GM18502 (cell line): Measurements from ENCODE around the gene PSRC1.
A peak's percentile ranks its signal among the peaks of the same experiment; 100 is the strongest.

Experiments
- ATAC-seq: cut with Tn5 transposase; IDR thresholded peaks from one replicate; pipeline ENCODE4 v1.9.1; 2021; ENCODE audit warnings: mild to moderate bottlenecking; ENCODE audit not compliant: unreplicated experiment, poor library complexity

Gene PSRC1

GRCh38 chr1:109249654-109250401 is 33.1 kb downstream of the PSRC1 start:
- peak; percentile 32 for ATAC-seq

GRCh38 chr1:109248797-109249629 is 33.9 kb downstream of the PSRC1 start, which contains the start of gene CELSR2:
Gene CELSR2 (plus strand): TSS chr1:109249539. CDS start chr1:109250080, 541 bp downstream.
- peak; percentile 82 for ATAC-seq

GRCh38 chr1:109248444-109248796 is 34.5 kb downstream of the PSRC1 start:
- no peak for ATAC-seq

GRCh38 chr1:109247401-109248365 is 35.3 kb downstream of the PSRC1 start:
- ATAC-seq: no peak

GRCh38 chr1:109246141-109246551 is 36.8 kb downstream of the PSRC1 start:
- ATAC-seq: no peak

- no peak for ATAC-seq
Observed at GRCh38 chr1:109243860-109244552, 38.9 kb downstream of the PSRC1 start.

- no peak for ATAC-seq
Observed at GRCh38 chr1:109243221-109243620, 39.7 kb downstream of the PSRC1 start.

- no peak for ATAC-seq
Observed at GRCh38 chr1:109242387-109242786, 40.6 kb downstream of the PSRC1 start.

- no peak for ATAC-seq
Observed at GRCh38 chr1:109241841-109242345, 41.1 kb downstream of the PSRC1 start.

GRCh38 chr1:109241344-109241743 is 41.6 kb downstream of the PSRC1 start:
- ATAC-seq: no peak

- no peak for ATAC-seq
Observed at GRCh38 chr1:109240158-109241152, 42.5 kb downstream of the PSRC1 start.

- peak; percentile 50 for ATAC-seq
Observed at GRCh38 chr1:109239409-109240068, 43.4 kb downstream of the PSRC1 start.

- ATAC-seq: no peak
Observed at GRCh38 chr1:109239047-109239408, 43.9 kb downstream of the PSRC1 start.

GRCh38 chr1:109238382-109238781 is 44.6 kb downstream of the PSRC1 start:
- ATAC-seq: no peak

- ATAC-seq: no peak
Observed at GRCh38 chr1:109237512-109237911, 45.4 kb downstream of the PSRC1 start.

GRCh38 chr1:109235137-109235536 is 47.8 kb downstream of the PSRC1 start:
- ATAC-seq: no peak

- no peak for ATAC-seq
Observed at GRCh38 chr1:109231066-109231465, 51.9 kb downstream of the PSRC1 start.
